ENCODE data around the gene TOMM20.

The TOMM20 gene

DNA sequence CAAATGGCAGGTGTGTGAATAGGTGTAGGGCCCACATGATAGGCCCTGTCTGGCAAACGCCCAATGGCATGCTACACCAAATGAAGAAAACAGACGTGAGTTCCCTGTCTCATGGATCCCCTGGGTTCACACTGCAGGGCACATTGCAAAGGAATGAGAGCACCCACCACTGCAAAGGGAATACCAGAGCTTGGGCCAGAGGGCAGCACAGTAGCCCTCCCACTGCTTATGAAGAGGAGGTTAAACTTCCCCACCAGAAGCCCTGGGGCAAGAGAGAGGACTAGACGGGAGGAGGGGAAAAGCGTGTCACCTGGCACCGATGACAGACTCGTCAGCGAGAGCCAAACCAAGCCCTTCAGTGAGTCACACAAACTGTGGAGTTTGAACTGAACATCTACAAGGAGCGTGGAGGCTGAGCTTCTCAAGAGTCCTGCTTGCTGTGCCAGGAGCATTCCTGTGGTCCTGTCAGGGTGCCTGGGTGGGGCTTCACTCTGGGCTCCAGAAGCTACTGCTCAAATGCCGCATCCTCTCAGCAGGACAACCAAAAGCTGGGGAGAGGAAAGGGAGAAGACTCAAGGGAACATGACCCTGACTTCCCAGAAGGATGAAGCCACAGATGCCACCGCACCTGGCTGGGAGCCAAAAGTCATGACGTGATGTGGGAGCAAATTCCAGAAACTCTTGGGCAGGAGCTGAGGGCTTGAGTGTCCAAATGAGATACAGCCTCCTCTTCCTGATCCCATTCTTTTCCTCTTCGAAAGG lies 61.1 kb downstream of the TOMM20 start:
- no peak for DNase-seq (ENCODE audit: low read depth in 3 of 3)

DNA sequence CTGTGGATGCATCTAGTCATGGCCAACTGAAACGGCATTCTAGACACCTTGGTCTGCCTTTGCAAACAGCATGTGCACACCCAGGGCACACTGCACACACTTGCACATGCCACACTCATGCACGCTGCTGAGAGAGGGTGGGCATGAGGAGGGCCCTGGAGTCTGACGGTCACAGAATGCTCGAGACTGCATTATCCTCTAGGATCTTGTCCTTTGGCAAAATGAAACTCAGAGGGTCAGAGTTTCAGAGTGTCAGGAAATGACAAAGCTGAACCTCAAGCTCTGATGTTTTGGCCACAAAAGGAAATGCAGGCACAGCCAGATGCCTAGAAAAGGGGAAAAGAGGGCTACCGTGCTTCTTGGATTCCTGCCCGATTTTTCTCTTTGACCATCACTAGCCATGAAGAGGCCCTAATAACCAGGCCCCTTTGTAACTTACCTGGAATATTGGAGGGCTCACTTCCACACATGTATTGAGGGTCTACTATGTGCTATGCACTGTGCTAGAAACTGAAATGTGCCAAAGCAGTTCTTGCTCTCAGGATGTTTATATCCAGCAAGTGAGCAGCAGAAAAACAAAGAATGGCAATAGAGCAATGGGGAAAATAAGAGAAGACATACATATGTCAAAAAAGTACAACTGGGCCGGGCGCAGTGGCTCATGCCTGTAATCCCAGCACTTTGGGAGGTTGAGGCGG lies 65.4 kb downstream of the TOMM20 start:
- no peak for DNase-seq (ENCODE audit: low read depth in 3 of 3)

- no peak for DNase-seq (ENCODE audit: low read depth in 3 of 3)
Observed at GRCh38 chr1:235060607-235061470, 67.8 kb downstream of the TOMM20 start.

Measured in stimulated activated CD4-positive, alpha-beta T cell treated with anti-CD3 and anti-CD28 coated beads, TNF-alpha, amount 100 ng/mL, for 4 hours (primary cell).